Renal cortical epithelial cell (primary cell): ENCODE results near the gene AGAP6. TPM values are rescaled to one million over a fixed set of nuclear protein-coding genes. Genes with fewer than 3 reads are reported as not detected.
"Not testable (repeated sequence)": the region's sequence is repeated elsewhere in the genome, so short reads cannot be mapped to it uniquely, and the experiment has no call there.

Source experiments
- DNase-seq: peaks from one replicate; pipeline ENCODE4 v3.0.0-alpha.2; 2011; ENCODE audit warnings: low read depth
- total RNA-seq: library from RNA; depleted of rRNA; stranded (reverse); fragments of >200 nt; gene quantifications from 2 replicates; pipeline ENCODE4 v1.2.3, GENCODE V29; 2014

AGAP6 gene
- total RNA-seq, 1 donor from 2014 or later, result 3.6 TPM

DNA sequence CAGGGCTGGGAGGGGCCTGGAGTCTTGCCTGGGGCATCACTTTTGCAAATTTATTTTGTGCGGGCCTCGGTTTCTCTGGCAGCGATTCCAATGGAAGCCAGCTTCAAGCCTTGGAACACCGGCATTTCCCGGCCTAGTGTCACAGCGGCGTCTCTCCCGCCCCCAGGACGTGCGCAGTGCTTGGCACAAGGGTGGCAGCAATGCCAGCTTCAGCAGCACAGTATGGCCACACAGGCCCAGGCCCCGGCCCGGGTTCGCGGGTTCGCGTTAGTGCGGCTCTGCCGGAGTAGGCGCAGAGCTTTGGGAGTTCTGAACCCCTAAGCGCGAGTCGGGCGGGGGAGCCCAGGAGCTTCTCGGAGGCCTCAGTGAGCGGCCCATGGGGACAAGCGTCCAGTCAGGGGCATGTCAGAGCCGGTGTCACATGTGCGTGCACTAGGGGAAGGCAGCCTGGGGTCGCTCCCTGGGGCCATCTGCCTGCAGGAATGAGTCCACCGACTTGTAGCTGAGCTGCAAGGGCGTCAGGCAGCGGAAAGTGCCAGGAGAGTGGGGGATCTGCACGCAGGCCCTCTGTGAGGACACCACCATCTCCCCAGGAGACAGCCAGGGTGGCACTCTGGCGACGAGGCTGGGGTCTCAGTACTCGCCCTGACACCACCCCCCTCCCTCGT, 36.6 kb downstream of the AGAP6 start:
- DNase-seq, result not testable (repeated sequence)

DNA sequence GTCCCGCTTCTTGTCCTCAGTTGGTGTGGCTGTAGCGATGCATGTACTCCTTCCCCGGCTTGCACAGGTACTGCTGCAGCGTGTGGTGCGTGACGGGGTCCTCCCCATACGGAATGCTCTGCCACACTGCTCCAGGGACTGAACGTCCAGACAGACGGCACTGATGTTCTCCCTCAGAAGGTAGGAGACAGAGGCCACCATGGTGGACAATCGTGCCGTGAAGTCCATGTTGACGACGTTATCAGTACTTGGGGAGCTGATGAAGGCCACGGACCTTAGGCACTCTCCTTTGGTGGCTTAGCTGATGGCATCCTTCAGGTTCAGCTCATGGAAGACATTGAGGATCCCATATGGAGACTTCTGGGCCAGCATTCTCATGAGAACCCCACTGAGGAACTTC, 37.4 kb downstream of the AGAP6 start:
- no peak for DNase-seq

DNA sequence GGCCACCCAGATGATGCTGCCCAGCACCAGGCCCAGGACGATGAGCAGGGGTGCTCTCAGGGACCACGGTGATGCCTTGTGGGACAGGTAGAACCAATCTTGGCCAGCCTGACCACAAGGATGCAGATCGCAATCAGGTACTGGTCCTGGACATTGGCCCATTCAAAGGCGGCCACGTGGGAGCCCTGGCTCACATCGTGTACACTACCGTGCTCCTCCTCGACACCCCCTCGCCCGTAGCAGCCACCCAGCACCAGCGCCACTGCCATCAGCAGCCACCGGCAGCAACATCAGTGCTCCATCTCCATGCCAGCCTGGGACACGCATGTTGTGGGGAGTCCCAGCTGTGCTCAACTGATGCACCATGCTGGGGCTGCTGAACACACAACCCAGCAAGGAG, 39.0 kb downstream of the AGAP6 start:
- no peak for DNase-seq

DNA sequence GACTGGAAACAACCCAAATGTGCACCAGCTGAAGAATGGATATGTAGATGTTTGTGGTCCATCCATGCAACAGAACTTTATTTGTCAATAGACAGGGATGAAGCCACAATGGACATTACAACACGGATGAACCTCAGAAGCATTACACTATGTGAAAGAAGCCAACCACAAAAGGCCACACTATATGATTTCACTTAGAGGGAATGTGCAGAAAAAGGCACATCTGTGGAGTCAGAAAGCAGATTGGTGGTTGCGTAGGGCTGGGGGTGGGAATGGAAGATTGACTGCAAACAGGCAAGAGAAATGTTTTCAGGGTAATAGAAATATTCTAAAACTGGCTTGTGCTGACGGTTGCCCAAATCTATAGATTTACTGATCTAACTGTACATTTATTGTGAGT, 45.3 kb downstream of the AGAP6 start:
- DNase-seq, result no peak

DNA sequence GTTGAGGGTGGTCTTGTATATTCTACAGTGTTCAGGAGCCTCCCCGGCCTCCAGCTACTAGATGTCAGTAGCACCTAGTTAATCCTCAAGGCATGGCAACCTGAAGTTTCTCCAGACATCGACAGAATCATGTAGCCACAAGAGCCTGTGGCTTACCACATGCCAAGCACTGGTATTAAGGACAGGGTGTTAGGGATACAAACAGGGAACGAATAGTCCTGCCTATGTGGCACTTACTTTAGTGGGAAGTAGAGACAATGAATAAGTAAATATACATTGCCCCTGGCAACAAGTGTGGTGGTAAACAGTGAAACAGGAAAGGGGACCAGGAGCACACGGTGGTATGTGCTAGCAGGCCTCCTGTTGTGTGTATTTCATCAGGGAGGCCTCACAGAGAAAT, 47.1 kb downstream of the AGAP6 start:
- peak; percentile 7 for DNase-seq

DNA sequence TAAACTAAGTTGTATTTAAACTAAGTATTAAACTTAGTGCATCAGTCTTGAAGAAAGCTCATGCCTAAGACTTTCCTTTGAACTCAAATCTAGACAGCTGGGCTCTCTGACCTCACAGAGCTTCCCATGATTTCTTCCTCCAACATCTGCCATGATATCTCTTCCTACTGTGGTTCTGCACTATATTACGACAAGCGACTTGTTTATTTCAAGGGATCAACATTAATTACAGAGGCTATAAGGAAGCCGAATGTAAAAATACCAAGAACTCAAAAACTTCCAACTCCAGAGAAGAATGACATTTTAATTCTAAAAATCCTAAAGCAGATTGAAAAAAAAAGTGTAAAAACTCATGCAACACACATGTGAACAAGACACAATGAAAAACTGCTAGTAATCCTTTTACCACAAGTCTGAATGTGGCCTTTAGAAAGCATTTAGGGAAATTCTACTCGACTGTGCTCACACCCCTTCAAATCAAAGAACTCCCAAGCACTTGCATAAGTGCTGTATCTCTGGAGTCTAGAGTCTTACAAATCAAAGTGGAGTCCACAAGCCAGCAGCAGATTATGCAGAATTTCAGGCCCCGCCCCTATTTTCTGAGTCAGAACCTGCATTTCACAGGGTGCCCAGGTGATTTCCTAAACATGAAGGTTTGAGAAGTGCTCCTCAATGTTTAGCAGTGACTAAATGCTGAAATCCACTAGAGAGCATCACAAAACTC, 56.9 kb downstream of the AGAP6 start:
- no peak for DNase-seq

DNA sequence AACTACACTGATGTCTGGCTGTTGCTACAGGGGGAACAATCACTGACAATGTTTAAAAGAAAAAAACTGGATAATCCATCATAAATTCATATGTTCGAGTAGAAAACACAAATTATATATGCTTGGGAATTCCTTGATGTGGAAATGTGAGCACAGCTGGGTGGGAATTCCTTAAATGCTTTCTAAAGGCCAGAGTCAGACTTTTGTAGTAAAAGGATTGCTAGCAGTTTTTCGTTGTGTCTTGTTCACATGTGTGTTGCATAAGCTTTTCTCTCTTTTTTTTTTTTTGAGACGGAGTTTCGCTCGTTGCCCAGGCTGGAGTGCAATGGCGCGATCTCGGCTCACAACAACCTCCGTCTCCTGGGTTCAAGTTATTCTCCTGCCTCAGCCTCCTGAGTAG, 58.3 kb downstream of the AGAP6 start:
- not testable (repeated sequence) for DNase-seq

DNA sequence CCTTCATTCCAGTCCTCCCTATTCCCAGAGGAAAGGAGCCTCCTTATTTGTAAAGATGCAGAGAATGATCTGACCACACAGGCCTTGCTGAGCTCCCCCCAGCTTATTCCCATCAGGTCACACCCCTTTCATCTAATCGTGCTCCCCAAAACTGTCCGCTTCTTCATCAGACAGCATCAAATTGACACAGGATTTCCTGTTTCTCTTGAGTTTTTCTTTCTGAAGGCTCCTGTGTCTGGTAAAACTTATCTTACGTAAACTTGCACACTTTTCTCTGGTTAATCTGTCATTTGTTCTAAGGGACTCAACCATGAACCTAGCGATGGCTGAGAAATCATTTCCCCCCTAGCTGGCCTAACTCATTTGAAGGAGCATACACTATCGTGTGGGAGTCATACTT, 59.4 kb downstream of the AGAP6 start:
- DNase-seq, result not testable (repeated sequence)

DNA sequence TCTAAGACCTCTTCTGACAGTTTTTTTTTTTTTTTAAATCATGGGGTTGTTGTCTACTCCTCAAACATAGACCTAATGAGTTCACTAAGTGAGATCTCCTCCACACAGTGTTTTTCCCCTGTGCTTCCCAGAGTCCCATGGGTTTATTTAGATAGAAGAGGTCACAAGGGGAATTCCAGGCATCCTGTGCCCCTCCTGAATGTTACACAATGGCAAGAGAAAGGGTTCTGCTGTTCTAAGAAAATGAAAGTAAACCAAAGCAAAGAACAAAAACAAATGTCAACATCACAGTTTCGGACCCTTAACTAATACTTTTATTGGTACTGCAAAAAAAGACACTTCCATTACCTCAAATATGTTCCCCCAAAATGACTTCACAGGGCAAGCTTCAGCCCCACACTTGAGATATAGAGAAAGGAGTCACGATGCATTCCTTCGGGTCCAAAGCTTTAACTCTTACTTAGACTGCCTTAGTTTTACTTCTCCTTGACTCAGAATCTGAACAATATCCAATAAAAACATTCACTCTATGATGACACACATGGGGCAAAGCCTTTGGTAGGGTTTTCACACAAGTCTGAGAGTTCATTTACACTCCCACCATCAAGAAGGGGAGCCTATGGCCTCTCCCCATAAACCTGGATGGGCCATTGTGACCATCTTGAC, 63.9 kb downstream of the AGAP6 start:
- peak; percentile 54 for DNase-seq

DNA sequence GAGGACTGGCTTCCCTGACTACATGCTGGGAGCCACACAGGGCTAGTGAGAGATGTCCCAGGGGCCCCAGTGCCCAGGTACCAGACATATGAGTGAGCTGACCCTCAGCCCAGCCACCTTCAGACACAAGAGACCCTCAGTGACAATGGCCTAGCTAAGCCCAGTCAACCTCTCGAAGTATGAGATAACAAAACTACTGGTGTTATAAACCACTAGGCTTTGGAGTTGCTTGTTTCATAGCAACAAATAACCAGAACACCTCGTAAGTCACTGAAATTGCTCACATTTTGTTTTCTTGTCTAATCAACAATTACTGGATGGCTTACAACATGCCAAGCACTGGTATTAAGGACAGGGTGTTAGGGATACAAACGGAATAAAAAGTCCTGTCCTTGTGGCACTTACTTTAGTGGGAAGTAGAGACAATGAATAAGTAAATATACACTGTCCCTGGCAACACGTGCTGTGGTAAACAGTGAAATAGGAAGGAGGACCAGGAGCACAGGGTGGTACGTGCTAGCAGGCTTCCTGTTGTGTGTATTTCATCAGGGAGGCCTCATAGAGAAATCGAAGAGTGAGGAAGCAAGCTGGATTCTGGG, 64.7 kb downstream of the AGAP6 start:
- DNase-seq, result not testable (repeated sequence)

DNA sequence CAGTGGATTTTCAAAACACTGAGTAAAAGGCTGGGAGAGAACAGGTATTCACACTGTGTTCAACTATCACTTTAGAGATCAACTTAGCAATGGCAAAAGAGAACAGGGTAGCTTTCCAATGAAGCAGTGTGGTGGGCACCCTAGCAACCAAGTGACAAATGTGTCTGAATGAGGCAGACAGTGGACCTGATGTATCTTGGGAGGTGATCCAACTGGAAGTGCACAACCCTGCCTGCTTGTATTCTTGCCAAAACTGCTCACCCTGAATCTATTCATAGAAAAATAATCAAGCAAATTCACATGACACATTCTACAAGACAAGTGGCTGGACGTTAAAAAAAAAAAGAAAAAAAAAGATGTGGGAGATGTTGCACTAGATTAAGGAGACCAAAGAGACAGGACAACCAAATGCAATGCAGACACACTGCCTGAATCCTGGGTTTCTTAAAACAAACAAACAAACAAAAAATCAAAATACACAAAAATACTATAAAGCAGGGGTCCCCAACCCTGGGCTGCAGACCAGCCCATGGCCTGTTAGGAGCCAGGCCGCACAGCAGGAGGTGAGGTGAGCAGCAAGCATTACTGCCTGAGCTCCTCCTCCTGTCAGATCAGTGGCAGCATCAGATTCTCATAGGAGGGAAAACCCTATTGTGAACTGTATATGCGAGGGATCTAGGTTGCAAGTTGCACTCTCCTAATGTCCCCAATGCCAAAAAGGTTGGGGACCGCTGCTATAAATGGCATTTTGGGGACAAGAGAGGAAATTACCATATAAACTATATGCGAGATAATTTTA, 67.5 kb downstream of the AGAP6 start:
- not testable (repeated sequence) for DNase-seq

DNA sequence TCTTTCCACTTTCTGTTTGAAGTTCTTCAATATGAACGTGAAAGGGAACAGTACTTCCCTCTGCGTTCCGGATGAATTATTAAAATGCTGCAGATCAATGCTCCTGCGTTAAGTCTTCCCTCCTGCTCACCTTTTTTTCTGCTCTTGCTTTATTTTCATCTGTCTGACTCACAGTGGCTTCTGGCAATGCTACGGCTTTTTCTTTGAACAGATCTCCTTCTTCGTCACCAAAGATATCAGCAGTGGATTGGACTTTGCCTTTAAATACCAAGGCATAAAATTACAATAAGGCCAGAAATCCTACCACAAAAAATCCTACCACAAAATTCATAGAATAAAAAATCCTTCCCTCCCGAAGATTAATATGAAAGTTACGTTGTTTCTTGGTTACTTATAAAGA, 68.4 kb downstream of the AGAP6 start:
- DNase-seq, result not testable (repeated sequence)

DNA sequence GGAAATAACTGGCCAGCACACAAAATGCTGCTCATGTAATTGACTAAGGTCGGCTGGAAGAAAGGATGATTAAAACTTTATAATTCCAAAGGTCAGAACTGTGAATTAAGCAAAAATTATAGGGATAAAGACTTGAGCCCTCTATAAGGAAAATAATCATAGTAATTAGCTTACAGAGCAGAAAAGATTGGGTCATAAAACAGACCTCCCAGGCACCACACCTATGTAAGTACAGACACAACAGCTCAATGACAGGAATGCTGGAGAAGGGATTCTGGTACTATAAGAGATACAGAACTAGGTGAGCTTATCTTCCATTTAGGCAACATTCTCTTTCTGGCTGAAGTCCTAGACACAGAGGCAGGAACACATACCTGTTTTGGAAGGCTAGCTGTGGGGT, 70.5 kb downstream of the AGAP6 start:
- DNase-seq, result not testable (repeated sequence)

DNA sequence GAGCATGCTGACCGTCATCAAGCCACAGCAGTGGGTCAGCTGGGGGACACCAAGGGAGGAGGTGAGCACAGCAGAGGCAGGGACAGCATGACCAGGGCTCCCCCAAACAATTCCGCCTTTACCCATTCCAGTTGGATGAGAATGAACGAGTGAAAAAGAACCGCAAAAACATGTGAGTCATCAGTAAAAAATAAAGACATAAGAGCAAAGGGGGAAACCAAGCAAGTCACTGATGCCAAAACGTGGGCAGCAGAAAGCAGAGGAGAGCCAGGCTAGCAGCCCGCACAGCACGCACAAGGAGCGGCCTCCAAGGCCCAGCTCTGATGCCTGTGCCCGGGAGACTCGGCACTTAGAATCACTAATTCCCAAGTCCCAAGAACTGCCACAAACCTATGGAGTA, 71.7 kb downstream of the AGAP6 start:
- DNase-seq, result not testable (repeated sequence)

Other genes starting within 250 kb of the AGAP6 start
- gene OGDHL, start 226.1 kb upstream of the AGAP6 start, total RNA-seq, result 7.1 and 58.5 TPM in 2 replicates
- 36.8 and 51.6 TPM in 2 replicates for gene PARG, start 46.4 kb upstream of the AGAP6 start, total RNA-seq
- gene TIMM23B, start 46.4 kb upstream of the AGAP6 start, total RNA-seq, result 14.0 and 18.1 TPM in 2 replicates
- 28.0 and 53.7 TPM in 2 replicates for gene WASHC2A, start 79.5 kb downstream of the AGAP6 start, total RNA-seq